GM12891 (cell line): Measurements from ENCODE around the gene MRPS25.
"Not testable (repeated sequence)": the region's sequence is repeated elsewhere in the genome, so short reads cannot be mapped to it uniquely, and the experiment has no call there.

ENCODE experiments used
- PAX5 ChIP-seq: IDR thresholded peaks from 2 replicates; pipeline ENCODE4 v1.6.1; 2011; ENCODE audit warnings: low read length, moderate library complexity, mild to moderate bottlenecking; ENCODE audit not compliant: insufficient read depth, severe bottlenecking
- POLR2A ChIP-seq: IDR thresholded peaks from 2 replicates; pipeline ENCODE4 v1.6.1; 2011; ENCODE audit warnings: low read depth, low read length, control low read depth
- POLR2AphosphoS5 ChIP-seq: IDR thresholded peaks from 2 replicates; pipeline ENCODE4 v1.6.1; 2011; ENCODE audit warnings: low read depth, low read length, control low read depth
- POU2F2 ChIP-seq: IDR thresholded peaks from 2 replicates; pipeline ENCODE4 v1.6.1; 2011; ENCODE audit warnings: low read depth, mild to moderate bottlenecking, control low read depth, low read length, moderate library complexity
- SPI1 ChIP-seq: IDR thresholded peaks from 2 replicates; pipeline ENCODE4 v1.6.1; 2011; ENCODE audit warnings: low read depth, low read length, control low read depth
- TAF1 ChIP-seq: IDR thresholded peaks from 2 replicates; pipeline ENCODE4 v1.6.1; 2011; ENCODE audit warnings: low read depth, low read length, control low read depth

GRCh38 chr3:14999182-14999581, 65.9 kb downstream of the MRPS25 start:
- not testable (repeated sequence) for TF ChIP-seq POLR2A, SPI1, TAF1, POLR2AphosphoS5, PAX5, POU2F2
